PC-3 (cell line): Measurements from ENCODE around the gene CNKSR3. TPM values are rescaled to one million over a fixed set of nuclear protein-coding genes. Genes with fewer than 3 reads are reported as not detected.

ENCODE experiments used
- ATAC-seq: fragments of 200-7000 bp; cut with Tn5 transposase; 2 replicates; pipeline ENCODE4 v1.9.1; 2020; ENCODE audit warnings: mild to moderate bottlenecking, moderate library complexity
- BruUV-seq: library from RNA; stranded (reverse); fragments of 400-500 nt; replicated peaks from 2 replicates; lab custom pipeline; 2021; lab: Mats Ljungman, UMichigan
- CTCF ChIA-PET: fragments of 300-600 bp; sonication (Branson Sonifier 250); formaldehyde crosslinking; loops from one replicate; lab custom pipeline; 2022; ENCODE audit warnings: antibody characterized with exemption; lab: Charles Lee
- POLR2A ChIA-PET: fragments of 300-600 bp; sonication (Branson Sonifier 250); formaldehyde crosslinking; loops from one replicate; lab custom pipeline; 2022; ENCODE audit warnings: antibody characterized with exemption; ENCODE audit not compliant: unreplicated experiment; lab: Charles Lee
- DNase-seq: peaks from one replicate; pipeline ENCODE4 v3.0.0-alpha.2; 2015
- H2AFZ ChIP-seq: fragments of 300-600 bp; sonication (generic); 2 replicates; pipeline ENCODE4 v1.6.0; 2016; ENCODE audit warnings: antibody characterized with exemption, low read length
- H3F3A ChIP-seq: fragments of 300-600 bp; sonication (generic); one replicate; pipeline ENCODE4 v1.6.0; 2017; ENCODE audit warnings: antibody characterized with exemption, low read length, control low read depth, mild to moderate bottlenecking; ENCODE audit not compliant: unreplicated experiment
- H3K27ac ChIP-seq: fragments of 300-600 bp; sonication (generic); 2 replicates; pipeline ENCODE4 v1.5.1; 2016; ENCODE audit warnings: mild to moderate bottlenecking, low read length
- H3K27me3 ChIP-seq: fragments of 300-600 bp; sonication (generic); 2 replicates; pipeline ENCODE4 v1.6.1; 2016; ENCODE audit warnings: low read length, mixed read lengths
- H3K36me3 ChIP-seq: fragments of 300-600 bp; sonication (generic); 2 replicates; pipeline ENCODE4 v1.6.1; 2016; ENCODE audit warnings: low read depth, mixed run types, low read length, mixed read lengths
- H3K4me1 ChIP-seq: fragments of 300-600 bp; sonication (generic); 2 replicates; pipeline ENCODE4 v1.5.1; 2016; ENCODE audit warnings: low read length; ENCODE audit not compliant: insufficient read depth
- H3K4me2 ChIP-seq: fragments of 300-600 bp; sonication (generic); 2 replicates; pipeline ENCODE4 v1.6.0; 2016; ENCODE audit warnings: low read length
- H3K4me3 ChIP-seq: fragments of 300-600 bp; sonication (generic); 2 replicates; pipeline ENCODE4 v1.5.1; 2016; ENCODE audit warnings: mild to moderate bottlenecking, low read length, mixed read lengths
- H3K79me2 ChIP-seq: fragments of 300-600 bp; sonication (generic); 2 replicates; pipeline ENCODE4 v1.6.1; 2017; ENCODE audit warnings: low read length, mixed read lengths
- H3K9ac ChIP-seq: fragments of 300-600 bp; sonication (generic); 2 replicates; pipeline ENCODE4 v1.6.0; 2016; ENCODE audit warnings: mild to moderate bottlenecking, low read length
- H3K9me2 ChIP-seq: fragments of 300-600 bp; sonication (generic); replicated peaks from 2 replicates; pipeline ENCODE4 v1.6.1; 2016; ENCODE audit warnings: mixed run types, low read length, mixed read lengths
- H3K9me3 ChIP-seq: fragments of 300-600 bp; sonication (generic); 2 replicates; pipeline ENCODE4 v1.6.1; 2016; ENCODE audit warnings: low read length, mixed read lengths
- H4K20me1 ChIP-seq: fragments of 300-600 bp; sonication (generic); 2 replicates; pipeline ENCODE4 v1.6.1; 2016; ENCODE audit warnings: low read length, mixed read lengths
- EZH2 ChIP-seq: fragments of 300-600 bp; sonication (generic); IDR thresholded peaks from one replicate; pipeline ENCODE4 v1.6.1; 2017; ENCODE audit warnings: antibody characterized with exemption, mild to moderate bottlenecking, low read length; ENCODE audit not compliant: unreplicated experiment
- EZH2phosphoT487 ChIP-seq: fragments of 300-600 bp; sonication (generic); IDR thresholded peaks from 2 replicates; pipeline ENCODE4 v1.6.1; 2018; ENCODE audit warnings: mild to moderate bottlenecking, antibody characterized with exemption, low read length, borderline replicate concordance
- intact Hi-C: fragments of 100-400 bp; cut with micrococcal nuclease; formaldehyde crosslinking; loops from 2 replicates; pipeline ENCODE4 v1.9.0; 2023
- total RNA-seq: library from RNA; depleted of rRNA; stranded (reverse); fragments of >200 nt; gene quantifications from 2 replicates; pipeline ENCODE4 v1.2.3, GENCODE V29; 2014
- TF ChIP-seq, protein P1 (sequence below): fragments of 300-600 bp; sonication (generic); conservative IDR thresholded peaks from 2 replicates; pipeline ENCODE4 v1.5.1; 2017; ENCODE audit warnings: antibody characterized with exemption, low read depth, mild to moderate bottlenecking, low read length

CNKSR3 gene
- total RNA-seq, 1 experiment from 2014 or later: 3.2 TPM

DNA sequence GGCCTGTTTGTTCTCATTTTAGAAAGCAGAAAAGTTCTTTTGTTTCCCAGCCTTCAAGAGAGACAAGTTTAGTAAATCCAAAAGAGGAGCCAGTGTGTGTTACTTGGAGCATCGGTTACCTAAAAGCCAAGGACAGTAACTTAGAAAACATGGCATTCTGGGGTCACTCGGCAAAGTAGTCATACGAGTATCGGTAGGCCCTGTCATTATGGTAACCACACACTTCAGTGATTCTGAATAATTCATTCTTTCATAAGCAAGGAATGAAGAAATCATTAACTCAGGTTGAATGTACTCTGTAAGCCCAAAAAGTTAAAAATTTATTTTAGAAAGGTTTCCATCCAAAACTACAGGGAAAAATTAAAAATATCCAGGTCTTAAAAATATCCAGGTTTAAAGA is 34.0 kb downstream of the CNKSR3 start:
- no peak for ATAC-seq
- Histone ChIP-seq H3K79me2 (no peaks in the 10 kb centered on the region), H3K36me3 (no peaks in the 10 kb centered on the region), H4K20me1 (no peaks in the 10 kb centered on the region), H3K9me2 (no peaks in the 10 kb centered on the region), H3K4me1 (peaks cover 15% of the 10 kb centered on the region), H3K27me3 (no peaks in the 10 kb centered on the region), H3K9ac (no peak overlapping the region), H3K27ac (no peak overlapping the region), H3F3A (no peaks in the 10 kb centered on the region), H3K4me2 (no peak overlapping the region), H3K4me3 (no peak overlapping the region), H3K9me3 (no peaks in the 10 kb centered on the region), H2AFZ (no peak overlapping the region)
- TF ChIP-seq EZH2: no peak
- ChIA-PET POLR2A (no interaction called here), CTCF (no interaction called here)
- intact Hi-C loops: no loop called here
- no TSS peak for BruUV-seq
- DNase-seq: no peak

DNA sequence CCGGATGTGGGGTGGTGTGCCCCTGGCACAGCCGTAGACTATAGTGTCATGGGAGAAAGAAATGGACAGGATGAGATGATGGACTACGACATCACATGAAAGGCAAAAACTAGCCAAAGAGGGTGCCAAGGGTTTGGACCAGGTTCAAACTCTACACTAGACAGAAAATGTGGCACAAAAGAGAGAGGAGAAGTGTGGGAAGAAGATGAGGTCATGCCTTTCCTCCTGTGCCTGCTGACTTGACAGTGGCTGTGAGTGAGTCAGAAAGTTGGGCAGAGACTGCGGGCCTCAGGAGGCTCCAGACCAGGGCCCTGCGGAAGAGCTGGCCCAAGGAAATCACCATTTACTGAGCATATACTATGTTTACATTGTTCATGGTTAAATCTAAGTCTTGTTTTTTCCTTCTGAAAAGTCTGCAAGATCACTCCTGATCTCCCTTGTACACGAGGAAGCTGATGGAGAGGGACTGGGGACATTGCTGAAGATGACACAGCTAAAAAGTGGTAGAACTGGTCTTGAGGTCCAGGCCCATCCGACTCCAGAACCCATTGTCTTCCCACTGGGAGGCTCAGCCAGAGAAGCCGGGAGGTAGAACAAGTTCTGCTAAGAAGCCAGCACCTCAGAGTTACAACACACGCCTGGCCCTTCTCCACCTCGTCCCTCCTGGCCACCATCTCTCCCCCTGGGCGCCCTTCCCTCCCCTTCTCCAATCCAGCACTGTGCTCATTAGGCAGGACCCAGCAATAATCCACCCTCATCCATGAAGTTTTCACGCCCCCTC is 35.6 kb downstream of the CNKSR3 start:
- CTCF ChIA-PET: no interaction called here
- Histone ChIP-seq H3K36me3 (no peaks in the 10 kb centered on the region; the same call in 1 of the 2 replicates), H3K9me3 (no peaks in the 10 kb centered on the region), H3F3A (no peaks in the 10 kb centered on the region), H3K27ac (peak overlapping the region; percentile 57), H3K9me2 (no peaks in the 10 kb centered on the region), H2AFZ (no peak overlapping the region), H3K79me2 (no peaks in the 10 kb centered on the region), H4K20me1 (no peaks in the 10 kb centered on the region), H3K4me1 (peaks cover 15% of the 10 kb centered on the region), H3K27me3 (no peaks in the 10 kb centered on the region), H3K9ac (no peak overlapping the region), H3K4me3 (no peak overlapping the region), H3K4me2 (peak overlapping the region; percentile 3)
- BruUV-seq: no TSS peak
- TF ChIP-seq, protein P1, sequence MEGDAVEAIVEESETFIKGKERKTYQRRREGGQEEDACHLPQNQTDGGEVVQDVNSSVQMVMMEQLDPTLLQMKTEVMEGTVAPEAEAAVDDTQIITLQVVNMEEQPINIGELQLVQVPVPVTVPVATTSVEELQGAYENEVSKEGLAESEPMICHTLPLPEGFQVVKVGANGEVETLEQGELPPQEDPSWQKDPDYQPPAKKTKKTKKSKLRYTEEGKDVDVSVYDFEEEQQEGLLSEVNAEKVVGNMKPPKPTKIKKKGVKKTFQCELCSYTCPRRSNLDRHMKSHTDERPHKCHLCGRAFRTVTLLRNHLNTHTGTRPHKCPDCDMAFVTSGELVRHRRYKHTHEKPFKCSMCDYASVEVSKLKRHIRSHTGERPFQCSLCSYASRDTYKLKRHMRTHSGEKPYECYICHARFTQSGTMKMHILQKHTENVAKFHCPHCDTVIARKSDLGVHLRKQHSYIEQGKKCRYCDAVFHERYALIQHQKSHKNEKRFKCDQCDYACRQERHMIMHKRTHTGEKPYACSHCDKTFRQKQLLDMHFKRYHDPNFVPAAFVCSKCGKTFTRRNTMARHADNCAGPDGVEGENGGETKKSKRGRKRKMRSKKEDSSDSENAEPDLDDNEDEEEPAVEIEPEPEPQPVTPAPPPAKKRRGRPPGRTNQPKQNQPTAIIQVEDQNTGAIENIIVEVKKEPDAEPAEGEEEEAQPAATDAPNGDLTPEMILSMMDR: no peak
- TF ChIP-seq EZH2 (no peak), EZH2phosphoT487 (no peak)
- intact Hi-C loops: no loop called here
- ATAC-seq (peak; percentile 58), DNase-seq (peak; percentile 51)
- POLR2A ChIA-PET: no interaction called here

DNA sequence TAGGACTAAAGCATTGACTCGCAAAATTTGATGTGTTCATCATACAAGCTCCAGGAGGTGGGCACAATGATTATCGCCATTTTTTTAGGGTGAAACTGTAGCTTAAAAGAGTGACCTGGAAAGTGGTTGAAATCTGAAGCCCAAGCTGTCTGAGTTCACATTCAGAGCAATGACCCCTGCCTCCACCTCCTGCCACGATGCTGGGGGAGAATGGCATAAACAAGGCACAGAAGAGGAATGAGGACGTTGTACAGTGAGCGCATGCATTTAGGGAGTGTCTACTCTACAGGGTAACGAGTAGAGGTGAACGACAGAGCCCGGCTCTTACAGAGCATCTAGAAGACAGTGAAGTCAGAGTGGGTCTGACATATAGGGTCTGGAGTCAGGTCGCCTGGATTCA is 37.2 kb downstream of the CNKSR3 start:
- Histone ChIP-seq H4K20me1 (no peaks in the 10 kb centered on the region), H3K9me2 (no peaks in the 10 kb centered on the region), H2AFZ (no peak overlapping the region), H3K36me3 (no peaks in the 10 kb centered on the region; the same call in 1 of the 2 replicates), H3K4me1 (peaks cover 15% of the 10 kb centered on the region), H3K79me2 (no peaks in the 10 kb centered on the region), H3K27ac (no peak overlapping the region), H3K27me3 (no peaks in the 10 kb centered on the region), H3K9me3 (no peaks in the 10 kb centered on the region), H3F3A (no peaks in the 10 kb centered on the region), H3K4me3 (no peak overlapping the region), H3K9ac (no peak overlapping the region), H3K4me2 (no peak overlapping the region)
- intact Hi-C loops: no loop called here
- POLR2A ChIA-PET: no interaction called here
- no TSS peak for BruUV-seq
- DNase-seq: no peak
- TF ChIP-seq EZH2 (no peak), EZH2phosphoT487 (no peak)
- TF ChIP-seq, protein P1: no peak
- CTCF ChIA-PET: no interaction called here
- ATAC-seq: no peak
